LNCAP (cell line): ENCODE results near the gene FAM118A.

Experiments used
- CTCF ChIP-seq: fragments of 450-650 bp; IDR thresholded peaks from 2 replicates; pipeline ENCODE4 v1.5.1; 2017; ENCODE audit warnings: mild to moderate bottlenecking

Gene FAM118A

DNA sequence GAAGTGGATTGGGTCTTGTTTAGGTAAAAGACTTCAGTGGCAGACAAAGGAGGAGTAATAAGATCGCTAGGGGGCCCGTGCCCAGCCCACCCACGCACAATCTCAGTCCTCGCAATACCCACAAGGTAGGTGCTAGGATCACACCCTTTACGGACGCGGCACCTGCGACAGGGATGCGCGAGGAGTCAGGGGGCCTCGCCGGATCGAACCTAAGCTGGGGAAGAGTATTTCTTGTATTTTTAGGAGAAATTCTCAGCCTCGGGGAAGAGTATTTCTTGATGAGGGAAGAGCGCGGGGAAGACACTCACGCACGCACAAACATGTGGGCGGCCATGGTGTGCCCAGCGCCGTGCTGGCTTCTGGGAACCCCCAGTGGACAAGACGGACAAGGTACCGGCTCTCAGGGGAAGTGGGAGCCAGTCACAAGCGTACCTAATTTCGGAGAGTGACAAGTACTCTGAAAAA lies 745 bp upstream of the FAM118A start:
- TF ChIP-seq CTCF = no peak

- no peak for TF ChIP-seq CTCF
Measured at GRCh38 chr22:45310331-45310976, 720 bp downstream of the FAM118A start.

GRCh38 chr22:45310977-45311531 lies 1.3 kb downstream of the FAM118A start:
- no peak for TF ChIP-seq CTCF

- TF ChIP-seq CTCF = no peak
Measured at GRCh38 chr22:45312415-45312814, 2.7 kb downstream of the FAM118A start.

GRCh38 chr22:45312856-45313255 lies 3.1 kb downstream of the FAM118A start:
- no peak for TF ChIP-seq CTCF

- no peak for TF ChIP-seq CTCF
Measured at GRCh38 chr22:45314054-45314721, 4.5 kb downstream of the FAM118A start.

- no peak for TF ChIP-seq CTCF
Measured at GRCh38 chr22:45314786-45315185, 5.1 kb downstream of the FAM118A start.
